SH-SY5Y (cell line): ENCODE results near the gene RNF26.

ENCODE experiments used
- GATA2 ChIP-seq: IDR thresholded peaks from 2 replicates; pipeline ENCODE4 v1.6.1; 2011; ENCODE audit warnings: mild to moderate bottlenecking, low read depth, low read length
- GATA3 ChIP-seq: IDR thresholded peaks from 2 replicates; pipeline ENCODE4 v1.6.1; 2011; ENCODE audit warnings: low read depth, mild to moderate bottlenecking, low read length, moderate library complexity

GRCh38 chr11:119306373-119306890, 27.9 kb upstream of the RNF26 start:
- TF ChIP-seq GATA2 (no peak), GATA3 (no peak)
